NCI-H82 treated with DMSO at 0.1 percent for 48 hours (cell line): Measurements from ENCODE around the gene NEU1.
"Not testable (repeated sequence)": the region's sequence is repeated elsewhere in the genome, so short reads cannot be mapped to it uniquely, and the experiment has no call there.

Source experiments
- DNase-seq: peaks from one replicate; lab custom pipeline; 2025; ENCODE audit not compliant: unreplicated experiment; lab: John Stamatoyannopoulos, UW

Gene NEU1

DNA sequence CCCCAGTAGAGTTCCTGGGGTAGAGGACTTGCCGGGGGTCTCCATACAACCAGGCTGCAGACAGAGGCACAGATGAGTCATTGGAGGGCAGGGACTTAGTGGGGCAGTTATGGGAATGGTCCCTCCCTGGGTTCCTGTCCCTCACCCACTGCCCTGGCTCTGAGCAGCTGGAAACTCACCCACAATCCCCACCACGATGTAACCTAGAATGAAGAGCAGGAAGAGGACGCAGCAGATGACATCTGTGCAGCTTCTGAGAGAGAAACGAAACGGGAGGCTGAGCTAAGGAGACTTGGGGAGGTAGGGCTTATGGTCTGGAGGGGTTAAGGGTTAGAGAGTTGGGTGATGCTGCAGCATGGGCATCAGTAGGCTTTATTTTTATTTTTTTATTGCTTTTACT, 13.3 kb upstream of the NEU1 start:
- DNase-seq = no peak

DNA sequence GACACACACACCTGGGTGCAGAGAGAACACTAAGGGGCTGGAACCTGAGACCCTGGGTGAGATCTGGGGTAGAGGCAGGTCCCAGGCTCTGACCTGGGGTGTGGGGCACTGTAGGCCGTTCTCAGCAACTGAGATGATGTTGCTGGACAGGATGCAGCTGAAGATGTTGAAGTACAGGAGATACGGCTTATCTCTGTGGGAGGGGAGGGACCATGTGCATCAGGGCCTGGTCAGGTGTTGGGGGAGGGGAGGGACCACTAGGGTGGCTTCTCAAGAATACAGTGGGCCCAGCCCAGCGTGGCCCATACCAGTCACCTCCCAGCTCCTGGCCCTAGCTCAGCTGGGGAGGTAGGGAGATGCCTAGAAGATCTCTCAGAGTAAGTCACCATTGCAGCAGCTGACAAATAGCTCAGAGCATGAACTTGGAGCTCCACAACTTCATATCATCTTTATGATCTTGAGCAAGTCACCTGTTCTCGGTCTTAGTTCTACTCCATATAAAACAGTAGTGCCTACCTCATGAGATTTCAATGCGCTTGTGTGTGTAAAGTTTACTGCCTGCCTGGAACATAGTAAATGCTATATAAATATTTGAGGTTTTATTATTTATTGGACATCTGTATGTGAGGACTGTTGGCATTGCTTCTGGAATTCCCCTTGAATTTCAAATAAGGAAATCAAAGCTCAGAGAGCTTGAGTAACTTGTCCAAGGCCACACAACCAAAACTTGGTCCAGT, 12.4 kb upstream of the NEU1 start:
- DNase-seq = no peak

DNA sequence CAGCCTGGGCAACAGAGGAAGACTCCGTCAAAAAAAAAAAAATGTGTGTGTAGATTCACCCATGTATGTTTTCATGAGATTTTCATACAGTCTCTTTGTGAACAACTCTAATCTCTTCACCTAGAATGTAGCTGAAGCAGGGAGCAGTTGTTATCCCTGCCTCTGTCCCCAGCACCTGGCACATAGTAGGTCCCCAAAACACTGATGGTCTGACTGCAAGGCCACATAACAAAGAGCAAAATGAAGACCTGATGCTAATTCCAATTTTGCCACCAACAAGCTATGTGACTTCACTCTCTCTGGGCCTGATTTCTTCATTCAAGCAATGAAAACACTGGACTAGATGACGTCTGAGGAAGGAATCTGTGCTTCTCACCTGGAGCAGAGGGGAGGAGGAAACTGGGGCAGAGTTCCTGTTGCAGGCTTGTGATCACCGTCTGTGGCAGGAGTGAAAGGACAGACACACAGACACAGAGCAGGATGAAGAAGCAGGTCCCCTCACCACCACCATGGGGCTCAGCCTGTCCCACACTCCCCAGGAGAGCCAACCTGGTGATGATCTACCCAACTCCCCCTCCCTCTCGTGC, 11.6 kb upstream of the NEU1 start:
- DNase-seq = no peak

DNA sequence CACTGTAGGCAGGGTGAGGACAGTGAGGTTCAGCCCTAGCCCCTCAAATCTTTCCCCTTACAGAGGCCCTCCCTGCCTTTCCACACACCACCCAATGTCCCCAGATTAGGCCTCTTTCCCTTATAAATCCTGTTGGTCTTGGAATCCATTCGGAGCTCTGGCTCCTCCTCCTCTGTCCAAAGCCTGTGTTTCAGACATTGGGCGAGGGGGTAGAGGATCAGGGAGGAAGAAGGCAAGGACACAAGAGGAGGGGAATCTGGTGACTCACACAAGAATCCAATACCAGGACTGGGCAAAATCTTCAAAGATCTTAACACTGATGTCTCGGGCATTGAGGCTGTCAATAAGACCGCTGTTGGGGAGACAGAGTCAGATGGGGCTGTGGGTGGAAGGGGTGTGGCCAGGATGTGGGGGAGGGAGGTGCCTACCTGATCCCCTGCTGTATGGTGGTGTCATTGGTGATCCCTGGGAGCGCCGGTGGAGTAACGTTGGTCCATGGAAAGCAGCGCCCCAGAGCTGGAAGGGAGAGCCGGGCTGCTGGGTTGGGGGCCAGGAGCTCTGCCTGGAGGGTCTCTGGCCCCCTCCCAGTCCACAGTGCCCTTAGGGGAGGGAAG, 8.5 kb upstream of the NEU1 start:
- DNase-seq = no peak

DNA sequence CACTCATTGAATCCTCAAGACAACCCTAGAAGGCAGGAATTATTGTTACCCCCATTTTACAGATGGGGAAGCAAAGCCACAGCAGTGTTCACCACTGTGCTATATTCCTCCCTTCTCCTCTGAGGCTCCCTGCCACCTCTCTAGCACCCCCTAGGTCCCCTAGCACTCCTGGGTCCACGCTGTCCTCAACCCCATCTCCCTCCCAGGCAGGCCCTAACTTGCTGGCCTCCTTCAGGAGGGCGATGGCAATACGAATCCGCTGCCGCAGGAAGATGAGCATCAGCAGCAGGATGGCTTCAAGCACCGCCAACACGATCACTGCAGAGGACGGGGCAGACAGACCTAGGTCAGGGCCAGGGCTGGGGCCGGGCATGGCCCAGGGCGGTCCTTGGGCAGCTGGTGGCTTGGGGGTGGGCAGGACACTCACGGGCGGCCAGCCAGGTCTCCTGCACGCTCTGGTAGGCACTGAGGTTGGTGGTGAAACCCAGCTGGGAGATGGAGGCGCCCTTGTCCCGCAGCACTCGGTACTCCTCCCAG, 7.8 kb upstream of the NEU1 start:
- DNase-seq = no peak

DNA sequence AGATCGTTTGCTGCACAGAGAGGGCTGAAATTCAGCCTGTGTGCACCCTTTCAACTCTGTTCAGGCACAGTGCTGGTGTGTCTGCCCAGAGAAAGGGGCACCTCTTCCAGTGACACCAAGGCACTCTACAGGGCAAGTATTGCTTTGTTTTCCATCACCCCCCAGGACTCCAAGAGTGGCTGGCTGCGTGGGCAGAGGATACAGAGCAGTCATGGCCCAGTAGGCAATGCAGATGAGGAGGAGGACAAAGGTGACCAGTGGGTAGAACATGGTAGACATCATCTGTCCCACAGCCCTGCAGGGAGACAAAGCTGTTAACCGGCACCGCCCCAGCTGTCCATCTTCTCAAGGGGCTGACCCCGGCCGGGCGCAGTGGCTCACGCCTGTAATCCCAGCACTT, 6.7 kb upstream of the NEU1 start:
- no peak for DNase-seq

DNA sequence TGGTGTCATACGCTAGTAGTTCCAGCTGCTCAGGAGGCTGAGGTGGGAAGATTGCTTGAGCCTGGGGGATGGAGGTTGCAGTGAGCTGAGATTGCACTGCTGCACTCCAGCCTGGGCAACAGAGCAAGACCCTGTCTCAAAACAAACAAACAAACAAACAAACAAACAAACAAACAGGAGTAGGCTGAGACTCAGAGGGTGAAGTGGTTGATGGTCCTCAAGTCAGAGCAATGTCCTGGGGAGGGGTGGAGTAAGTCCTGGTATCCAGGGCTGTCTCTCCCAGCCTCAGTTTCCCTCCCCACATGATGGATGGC, 6.0 kb upstream of the NEU1 start:
- DNase-seq = not testable (repeated sequence)

DNA sequence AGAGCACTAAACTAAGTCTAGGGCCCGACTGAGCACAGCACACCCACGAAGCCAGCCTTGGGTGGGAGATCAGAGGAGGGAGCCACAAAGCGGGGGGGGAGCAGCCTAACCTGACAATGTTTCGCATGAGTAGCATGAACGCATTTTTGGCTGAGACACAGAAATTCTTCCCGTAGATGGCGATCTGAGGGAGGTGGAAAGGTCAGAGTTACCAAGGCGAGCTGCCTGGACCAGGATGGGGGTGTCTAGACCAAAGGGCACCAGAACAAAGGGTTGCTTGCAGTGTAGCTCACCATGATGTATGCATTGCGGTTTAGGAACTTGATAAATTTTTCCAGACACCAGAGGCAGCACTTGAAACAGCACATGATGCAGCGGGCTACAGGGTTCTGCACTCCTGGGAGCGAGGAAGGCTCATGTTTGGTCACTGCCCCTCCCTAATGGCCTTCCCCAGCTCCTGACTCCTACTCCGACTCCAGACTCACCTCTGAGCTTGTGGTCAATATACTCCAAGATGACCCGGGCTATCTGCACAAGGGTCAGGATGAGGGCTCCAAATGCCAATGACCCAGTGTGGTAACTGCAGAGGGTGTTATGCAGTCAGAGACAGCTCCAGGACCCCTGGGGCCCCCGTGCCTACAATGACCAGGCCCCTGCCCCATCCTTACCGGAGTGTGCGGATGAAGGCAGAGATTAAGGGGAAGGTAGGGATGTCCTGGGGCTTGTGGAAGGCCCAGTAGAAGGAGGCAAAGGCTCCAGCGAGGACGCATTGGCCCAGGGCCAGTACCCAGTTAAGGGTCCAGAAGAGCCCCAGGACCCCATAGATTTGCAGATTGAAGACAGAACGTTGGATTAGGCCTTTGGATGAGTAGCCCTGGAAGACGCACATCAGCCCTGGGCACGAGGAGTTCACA, 2.8 kb upstream of the NEU1 start:
- no peak for DNase-seq

DNA sequence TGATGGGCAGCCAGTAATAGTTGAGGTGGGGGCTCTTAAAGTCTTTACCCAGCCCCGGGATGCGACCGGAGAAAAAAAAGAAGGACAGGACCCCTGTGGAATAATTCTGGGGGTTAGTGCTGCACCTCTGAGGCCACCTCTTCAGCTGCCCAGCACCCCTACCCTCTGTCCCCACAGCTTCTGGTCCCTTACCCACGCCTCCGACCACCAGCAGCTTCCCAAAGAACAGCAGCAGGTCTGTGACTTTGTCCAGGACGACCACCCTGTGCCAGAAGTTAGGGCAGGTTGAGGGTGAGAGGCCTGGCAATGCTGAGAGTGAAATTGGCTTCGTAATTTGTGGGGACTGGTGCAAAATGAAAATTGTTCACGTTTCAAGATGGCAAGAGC, 2.2 kb upstream of the NEU1 start:
- DNase-seq = no peak

DNA sequence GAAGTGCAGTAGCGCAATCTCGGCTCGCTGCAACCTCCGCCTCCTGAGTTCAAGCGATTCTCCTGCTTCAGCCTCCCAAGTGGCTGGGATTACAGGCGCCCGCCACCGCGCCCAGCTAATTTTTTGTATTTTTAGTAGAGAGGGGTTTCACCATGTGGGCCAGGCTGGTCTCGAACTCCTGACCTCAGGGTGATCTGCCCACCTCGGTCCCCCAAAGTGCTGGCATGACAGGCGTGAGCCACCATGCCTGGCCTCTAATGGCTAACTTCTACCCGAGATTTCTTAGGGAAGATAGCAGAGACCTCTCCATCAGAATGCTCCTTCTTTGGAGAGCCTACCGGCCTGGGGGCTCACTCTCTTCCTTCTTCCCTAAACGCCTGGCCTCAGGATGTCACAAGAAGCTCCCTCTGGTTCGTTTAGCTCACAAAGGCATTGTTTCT, 1.5 kb upstream of the NEU1 start:
- DNase-seq = not testable (repeated sequence)

DNA sequence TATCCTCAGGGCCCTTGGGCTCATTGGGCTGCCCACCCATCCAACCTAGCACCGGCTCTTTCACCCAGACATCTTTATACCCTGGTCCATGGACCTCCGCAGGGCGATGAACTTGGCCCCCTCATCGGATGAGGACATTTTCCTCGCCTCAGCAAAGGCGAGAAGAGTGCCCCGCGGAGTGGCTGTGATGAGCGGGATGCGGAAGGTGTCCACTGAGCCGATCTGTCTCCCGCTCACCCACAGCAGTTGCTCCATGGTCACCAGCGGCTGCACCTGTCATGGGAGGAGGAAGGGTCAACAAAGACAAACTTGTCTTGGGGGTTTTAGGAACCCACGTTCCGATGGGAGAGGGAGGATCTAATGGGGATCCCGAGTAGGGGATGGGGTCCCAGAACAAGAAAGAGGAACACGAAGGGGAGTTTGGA, 690 bp downstream of the NEU1 start:
- no peak for DNase-seq

DNA sequence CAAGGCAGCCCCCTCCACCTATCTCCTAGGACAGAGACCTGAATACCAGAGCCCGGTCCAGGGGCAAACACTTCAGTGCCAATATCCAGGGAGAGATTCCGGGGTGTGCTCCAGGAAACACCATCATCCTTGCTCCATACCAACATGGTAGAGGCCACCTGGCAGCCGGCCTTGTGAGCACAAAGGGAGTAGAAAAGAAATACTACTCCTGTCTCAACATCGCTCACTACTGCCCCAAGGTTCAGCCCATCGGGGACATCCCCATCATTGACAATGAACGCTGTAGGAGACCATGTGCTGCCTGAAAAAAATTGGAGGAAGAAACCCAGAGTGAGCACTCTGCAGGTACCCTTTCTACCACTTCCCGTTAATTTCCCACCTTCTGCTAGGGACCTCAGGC, 1.5 kb downstream of the NEU1 start:
- DNase-seq = no peak

DNA sequence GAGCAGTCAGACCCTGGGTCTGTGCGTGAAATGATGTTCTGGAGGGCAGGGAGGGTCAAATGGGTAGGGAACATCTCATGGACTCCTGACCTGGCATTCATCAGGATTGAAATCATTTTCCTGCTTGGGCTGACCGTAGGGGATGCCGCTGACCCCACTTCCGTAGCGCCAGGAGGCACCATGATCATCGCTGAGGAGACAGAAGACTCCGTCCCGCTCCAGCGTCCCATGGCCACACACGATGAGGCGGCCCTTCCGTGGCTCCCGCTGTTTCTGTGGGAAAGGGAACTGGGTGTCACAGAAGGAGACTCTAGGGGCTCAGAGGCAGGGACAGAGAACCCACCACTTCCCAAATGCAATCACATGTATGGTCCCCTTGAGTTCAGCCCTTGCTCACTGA, 2.3 kb downstream of the NEU1 start:
- no peak for DNase-seq

DNA sequence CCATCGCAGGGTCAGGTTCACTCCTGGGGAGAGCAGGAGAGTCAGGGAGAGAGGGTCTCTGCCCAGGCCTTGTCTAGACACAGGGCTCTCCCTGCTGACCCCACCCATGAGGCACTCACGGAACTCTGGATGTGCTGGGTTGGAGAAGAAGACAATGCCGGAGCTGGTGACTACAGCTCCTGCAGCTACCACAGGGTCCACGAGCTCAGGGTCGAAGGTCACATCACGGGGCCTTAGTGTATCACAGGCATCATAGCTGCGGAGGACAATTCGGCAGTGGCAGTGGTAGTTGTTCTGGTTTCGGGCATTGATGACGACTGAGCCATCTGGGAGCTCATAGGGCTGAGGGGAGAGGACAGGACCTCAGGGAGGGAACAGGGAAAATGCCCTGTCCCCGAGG, 2.7 kb downstream of the NEU1 start:
- no peak for DNase-seq

DNA sequence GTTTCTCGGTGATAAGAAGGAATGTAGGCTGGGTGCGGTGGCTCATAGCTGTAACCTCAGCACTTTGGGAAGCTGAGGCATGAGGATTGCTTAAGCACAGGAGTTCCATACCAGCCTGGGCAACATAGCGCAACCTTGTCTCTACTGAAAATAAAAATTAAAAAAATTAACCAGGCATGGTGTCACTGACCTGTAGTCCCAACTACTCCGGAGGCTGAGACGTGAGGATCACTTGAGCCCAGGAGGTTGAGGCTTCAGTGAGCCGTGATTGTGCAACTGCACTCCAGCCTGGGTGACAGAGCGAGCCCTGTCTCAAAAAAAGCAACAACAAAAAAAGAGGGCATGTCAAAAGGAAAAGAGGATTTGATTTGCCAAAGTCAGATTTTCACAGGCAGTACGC, 3.9 kb downstream of the NEU1 start:
- DNase-seq = no peak

DNA sequence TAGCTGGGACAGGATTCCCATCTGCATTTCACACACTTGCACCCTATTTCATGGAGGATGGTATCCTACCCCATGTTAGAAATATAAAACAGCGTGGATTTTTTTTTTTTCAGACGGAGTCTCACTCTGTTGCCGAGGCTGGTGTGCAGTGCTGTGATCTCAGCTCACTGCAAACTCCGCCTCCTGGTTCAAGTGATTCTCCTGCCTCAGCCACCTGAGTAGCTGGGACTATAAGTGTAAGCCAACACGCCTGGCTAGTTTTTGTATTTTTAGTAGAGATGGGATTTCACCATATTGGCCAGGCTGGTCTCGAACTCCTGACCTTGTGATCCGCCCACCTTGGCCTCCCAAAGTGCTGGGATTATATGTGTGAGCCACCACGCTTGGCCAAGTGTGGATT, 4.8 kb downstream of the NEU1 start:
- DNase-seq = not testable (repeated sequence)

DNA sequence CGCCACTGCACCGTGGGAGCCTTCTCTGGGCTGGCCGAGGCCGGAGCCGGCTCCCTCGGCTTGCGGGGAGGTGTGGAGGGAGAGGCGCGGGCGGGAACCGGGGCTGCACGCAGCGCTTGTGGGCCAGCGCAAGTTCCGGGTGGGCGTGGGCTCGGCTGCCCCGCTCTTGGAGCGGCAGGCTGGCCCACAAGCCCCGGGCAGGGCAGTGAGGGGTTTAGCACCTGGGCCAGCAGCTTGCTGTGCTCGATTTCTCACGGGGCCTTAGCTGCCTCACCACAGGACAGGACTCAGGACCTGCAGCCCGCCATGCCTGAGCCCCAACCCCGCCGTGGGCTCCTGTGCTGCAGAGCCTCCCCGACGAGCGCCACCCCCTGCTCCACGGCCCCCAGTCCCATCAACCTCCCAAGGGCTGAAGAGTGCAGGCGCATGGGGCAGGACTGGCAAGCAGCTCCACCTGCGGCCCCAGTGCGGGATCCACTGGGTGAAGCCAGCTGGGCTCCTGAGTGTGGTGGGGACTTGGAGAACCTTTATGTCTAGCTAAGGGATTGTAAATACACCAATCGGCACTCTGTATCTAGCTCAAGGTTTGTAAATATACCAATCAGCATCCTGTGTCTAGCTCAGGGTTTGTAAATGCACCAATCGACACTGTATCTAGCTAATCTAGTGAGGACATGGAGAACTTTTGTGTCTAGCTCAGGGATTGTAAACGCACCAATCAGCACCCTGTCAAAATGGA, 10.5 kb downstream of the NEU1 start:
- DNase-seq = not testable (repeated sequence)

DNA sequence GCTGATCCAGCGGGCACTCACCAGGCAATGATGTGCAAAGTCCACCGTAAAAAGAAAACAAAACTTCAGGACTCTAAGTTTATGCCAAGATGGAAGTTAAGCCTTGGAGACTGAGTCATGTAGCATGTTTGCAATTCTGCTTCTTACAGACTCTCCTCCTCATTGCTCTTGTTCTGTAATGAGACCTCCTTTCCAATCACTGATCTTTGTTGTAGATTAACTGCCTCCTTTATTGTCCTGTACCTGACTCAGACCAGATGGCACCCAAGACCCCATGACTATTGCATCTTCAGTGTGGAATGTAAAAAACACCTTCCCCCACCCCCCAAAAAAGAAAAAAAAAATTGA, 11.2 kb downstream of the NEU1 start:
- DNase-seq = no peak

DNA sequence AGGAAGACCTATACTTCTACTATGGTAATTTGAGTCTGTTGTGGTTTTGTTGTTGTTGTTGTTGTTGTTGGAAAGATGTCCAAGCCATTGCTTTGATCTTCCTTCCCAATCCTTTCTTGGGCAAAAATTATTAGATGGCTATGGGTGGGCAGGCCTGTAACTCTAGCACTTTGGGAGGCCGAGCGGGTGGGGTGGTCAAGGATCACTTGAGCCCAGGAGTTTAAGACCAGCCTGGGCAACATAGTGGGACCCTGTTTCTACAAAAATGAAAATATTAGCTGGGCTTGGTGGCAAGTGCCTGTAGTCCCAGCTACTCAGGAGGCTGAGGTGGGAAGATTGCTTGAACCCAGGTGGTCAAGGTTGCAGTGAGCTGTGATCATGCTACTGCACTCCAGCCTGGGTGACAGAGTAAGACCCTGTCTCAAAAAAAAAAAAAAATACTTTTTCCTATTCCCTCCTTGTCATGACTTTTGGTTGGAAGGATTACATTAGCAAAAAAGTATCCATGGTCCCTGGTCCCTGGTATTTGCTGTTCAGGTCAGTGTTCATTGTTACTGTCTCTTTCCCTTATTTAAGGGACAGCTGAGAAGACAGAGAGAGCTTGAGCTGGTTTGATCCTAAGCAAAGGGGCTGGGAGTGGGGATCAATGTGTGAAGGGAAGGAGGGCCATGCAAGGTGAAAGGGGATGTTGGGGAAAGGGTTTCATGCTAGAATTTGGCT, 11.7 kb downstream of the NEU1 start:
- DNase-seq = no peak

DNA sequence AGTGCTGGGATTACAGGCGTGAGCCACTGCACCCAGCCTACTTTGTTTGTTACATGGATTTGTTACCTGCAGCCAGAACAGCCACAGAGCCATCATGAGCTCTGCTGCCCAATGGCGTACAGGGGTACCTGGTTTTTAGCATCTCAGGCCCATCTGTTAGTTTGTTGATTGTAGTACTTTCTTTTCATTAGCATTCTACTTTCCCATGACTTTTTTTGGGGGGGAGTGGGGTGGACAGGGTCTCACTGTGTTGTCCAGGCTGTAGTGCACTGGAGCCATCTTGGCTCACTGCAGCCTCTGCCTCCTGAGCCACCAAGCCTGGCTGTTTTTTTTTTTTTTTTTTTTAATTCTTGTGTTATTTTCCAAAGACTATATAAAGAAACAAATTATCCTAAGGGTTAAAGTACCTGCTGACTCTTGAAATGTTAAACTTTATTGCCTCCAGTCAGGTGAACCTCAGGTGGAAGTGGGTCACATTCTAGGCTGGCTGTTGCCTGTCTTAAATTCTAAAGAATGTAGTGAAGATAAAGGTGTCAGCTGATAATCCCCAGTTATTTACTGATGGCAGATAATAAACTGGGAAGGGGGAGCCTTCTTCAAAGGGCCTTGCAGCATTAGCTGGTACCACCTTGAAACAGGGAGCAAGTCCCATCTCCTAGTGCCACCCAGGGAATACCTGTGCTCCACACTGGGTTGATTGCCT, 15.2 kb downstream of the NEU1 start:
- DNase-seq = no peak
